WTC11 (cell line): ENCODE results near the gene CACNA2D3. TPM values are rescaled to one million over a fixed set of nuclear protein-coding genes. Genes with fewer than 3 reads are reported as not detected.

Experiments used
- ATAC-seq: fragments of 200-7000 bp; cut with Tn5 transposase; 2 replicates; pipeline ENCODE4 v1.10.0; 2021; ENCODE audit warnings: mild to moderate bottlenecking, moderate library complexity
- CTCF ChIA-PET: fragments of 300-600 bp; sonication (Branson Sonifier 250); formaldehyde crosslinking; loops from one replicate; lab custom pipeline; 2021; ENCODE audit warnings: antibody characterized with exemption; lab: Charles Lee
- POLR2A ChIA-PET: fragments of 350-600 bp; sonication (Branson Sonifier 250); formaldehyde crosslinking; loops from one replicate; lab custom pipeline; 2021; ENCODE audit warnings: antibody characterized with exemption; lab: Charles Lee
- DNase-seq: peaks from one replicate; pipeline ENCODE4 v3.0.0; 2021; ENCODE audit warnings: low spot score
- H3K27ac Mint-ChIP-seq: 2 replicates; pipeline ENCODE4 v1.8.0; 2021; ENCODE audit warnings: mixed read lengths
- H3K27me3 Mint-ChIP-seq: 2 replicates; pipeline ENCODE4 v1.8.0; 2021; ENCODE audit warnings: low read depth, mild to moderate bottlenecking, moderate library complexity, mixed read lengths
- H3K36me3 Mint-ChIP-seq: 2 replicates; pipeline ENCODE4 v1.8.0; 2021; ENCODE audit warnings: mixed read lengths
- H3K4me1 Mint-ChIP-seq: 2 replicates; pipeline ENCODE4 v1.8.0; 2022; ENCODE audit warnings: mixed read lengths
- H3K4me3 Mint-ChIP-seq: 2 replicates; pipeline ENCODE4 v1.8.0; 2021; ENCODE audit warnings: mild to moderate bottlenecking, moderate library complexity, mixed read lengths
- H3K9me3 Mint-ChIP-seq: 2 replicates; pipeline ENCODE4 v1.8.0; 2021; ENCODE audit warnings: mixed read lengths
- CBFB ChIP-seq: sonication (generic); formaldehyde crosslinking; IDR thresholded peaks from 2 replicates; pipeline ENCODE4 v1.8.1; 2022; ENCODE audit warnings: mild to moderate bottlenecking, low read depth, missing genetic modification reagents
- CREB1 ChIP-seq: sonication (generic); formaldehyde crosslinking; IDR thresholded peaks from 2 replicates; pipeline ENCODE4 v1.8.0; 2023; ENCODE audit warnings: mild to moderate bottlenecking, missing genetic modification reagents
- ELF4 ChIP-seq: sonication (generic); formaldehyde crosslinking; IDR thresholded peaks from 2 replicates; pipeline ENCODE4 v1.8.1; 2022; ENCODE audit warnings: low read depth, mild to moderate bottlenecking, moderate library complexity, missing genetic modification reagents
- ETV6 ChIP-seq: sonication (generic); formaldehyde crosslinking; IDR thresholded peaks from 2 replicates; pipeline ENCODE4 v1.8.1; 2022; ENCODE audit warnings: mild to moderate bottlenecking, missing genetic modification reagents
- FOXJ3 ChIP-seq: sonication (generic); formaldehyde crosslinking; IDR thresholded peaks from 2 replicates; pipeline ENCODE4 v1.9.0; 2021; ENCODE audit warnings: missing genetic modification reagents, mild to moderate bottlenecking, borderline replicate concordance
- FOXP1 ChIP-seq: sonication (generic); formaldehyde crosslinking; IDR thresholded peaks from 2 replicates; pipeline ENCODE4 v1.8.0; 2022; ENCODE audit warnings: missing genetic modification reagents, mild to moderate bottlenecking, moderate library complexity, borderline replicate concordance
- GRHL2 ChIP-seq: fragments of 250-450 bp; sonication (Bioruptor Pico); IDR thresholded peaks from 2 replicates; pipeline ENCODE4 v1.8.0; 2022; ENCODE audit warnings: mild to moderate bottlenecking, moderate library complexity; ENCODE audit not compliant: insufficient replicate concordance, severe bottlenecking
- JAZF1 ChIP-seq: fragments of 250-450 bp; sonication (Bioruptor Pico); IDR thresholded peaks from 2 replicates; pipeline ENCODE4 v1.9.0; 2021; ENCODE audit warnings: moderate library complexity, mild to moderate bottlenecking, inconsistent platforms
- PRRX2 ChIP-seq: fragments of 250-450 bp; sonication (Bioruptor Pico); IDR thresholded peaks from 2 replicates; pipeline ENCODE4 v1.8.0; 2021; ENCODE audit warnings: mild to moderate bottlenecking
- SMAD4 ChIP-seq: sonication (generic); formaldehyde crosslinking; IDR thresholded peaks from 2 replicates; pipeline ENCODE4 v1.8.0; 2022; ENCODE audit warnings: mild to moderate bottlenecking, missing genetic modification reagents
- TP53 ChIP-seq: sonication (generic); formaldehyde crosslinking; IDR thresholded peaks from 2 replicates; pipeline ENCODE4 v1.8.1; 2023; ENCODE audit warnings: mild to moderate bottlenecking, missing genetic modification reagents
- ZNF232 ChIP-seq: sonication (generic); formaldehyde crosslinking; IDR thresholded peaks from 2 replicates; pipeline ENCODE4 v1.8.0; 2022; ENCODE audit warnings: mild to moderate bottlenecking, missing genetic modification reagents
- ZNF263 ChIP-seq: sonication (generic); formaldehyde crosslinking; IDR thresholded peaks from 2 replicates; pipeline ENCODE4 v1.8.1; 2022; ENCODE audit warnings: low read depth, mild to moderate bottlenecking, moderate library complexity, missing genetic modification reagents
- ZNF317 ChIP-seq: sonication (generic); formaldehyde crosslinking; IDR thresholded peaks from 2 replicates; pipeline ENCODE4 v1.8.1; 2023; ENCODE audit warnings: low read depth, mild to moderate bottlenecking, moderate library complexity, missing genetic modification reagents, borderline replicate concordance
- ZNF671 ChIP-seq: fragments of 250-450 bp; sonication (Bioruptor Pico); IDR thresholded peaks from 2 replicates; pipeline ENCODE4 v1.8.0; 2021; ENCODE audit warnings: mild to moderate bottlenecking
- total RNA-seq: library from RNA; stranded (reverse); gene quantifications from 3 replicates; pipeline ENCODE4 v1.2.3, GENCODE V29; 2021
- TF ChIP-seq, protein P1 (sequence below): sonication (generic); formaldehyde crosslinking; IDR thresholded peaks from 2 replicates; pipeline ENCODE4 v1.8.0; 2022; ENCODE audit warnings: mild to moderate bottlenecking, missing genetic modification reagents
- TF ChIP-seq, protein P2 (sequence below): fragments of 250-450 bp; sonication (Bioruptor Pico); IDR thresholded peaks from 2 replicates; pipeline ENCODE4 v1.9.0; 2021; ENCODE audit warnings: moderate library complexity, mild to moderate bottlenecking, inconsistent platforms, borderline replicate concordance
- TF ChIP-seq, protein P3 (sequence below): fragments of 250-450 bp; sonication (Bioruptor Pico); IDR thresholded peaks from 2 replicates; pipeline ENCODE4 v1.9.0; 2021; ENCODE audit warnings: mild to moderate bottlenecking
- TF ChIP-seq, protein P4 (sequence below): sonication (generic); formaldehyde crosslinking; conservative IDR thresholded peaks from 2 replicates; pipeline ENCODE4 v1.8.1; 2022; ENCODE audit warnings: mild to moderate bottlenecking, missing genetic modification reagents
- TF ChIP-seq, protein P5 (sequence below): sonication (generic); formaldehyde crosslinking; IDR thresholded peaks from 2 replicates; pipeline ENCODE4 v1.8.1; 2023; ENCODE audit warnings: mild to moderate bottlenecking, missing genetic modification reagents
- TF ChIP-seq, protein P6 (sequence below): fragments of 250-450 bp; sonication (Bioruptor Pico); conservative IDR thresholded peaks from 2 replicates; pipeline ENCODE4 v1.9.0; 2021; ENCODE audit warnings: mild to moderate bottlenecking

CACNA2D3 gene
- total RNA-seq, 1 experiment from 2014 or later = 5.0 TPM

DNA sequence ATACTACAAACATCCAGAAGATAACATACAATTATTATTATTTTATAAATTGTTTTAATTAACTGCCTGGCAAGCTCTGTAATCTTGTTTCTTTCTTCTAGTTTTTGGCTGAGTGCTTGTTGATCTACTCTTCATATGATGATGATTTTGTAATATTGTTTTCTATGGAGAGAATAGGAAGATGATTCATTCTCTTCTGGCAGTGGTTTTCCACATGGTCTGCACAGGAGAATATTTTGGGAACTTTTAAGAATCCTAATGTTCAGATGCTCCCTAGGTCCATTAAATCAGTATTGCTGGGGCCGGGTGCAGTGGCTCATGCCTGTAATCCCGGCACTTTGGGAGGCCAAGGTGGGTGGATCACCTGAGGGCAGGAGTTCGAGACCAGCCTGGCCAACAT lies 37.6 kb downstream of the CACNA2D3 start:
- Mint-ChIP-seq H3K27ac (no peak overlapping the region), H3K27me3 (no peaks in the 10 kb centered on the region), H3K9me3 (no peaks in the 10 kb centered on the region), H3K4me3 (no peak overlapping the region), H3K36me3 (no peaks in the 10 kb centered on the region), H3K4me1 (peaks cover 16% of the 10 kb centered on the region)
- POLR2A ChIA-PET = no interaction called here
- TF ChIP-seq JAZF1 (CRISPR knock-in tag) = no peak
- TF ChIP-seq CREB1 (CRISPR knock-in tag) = no peak
- no peak for TF ChIP-seq ELF4
- no peak for TF ChIP-seq ZNF263
- TF ChIP-seq, protein P1, sequence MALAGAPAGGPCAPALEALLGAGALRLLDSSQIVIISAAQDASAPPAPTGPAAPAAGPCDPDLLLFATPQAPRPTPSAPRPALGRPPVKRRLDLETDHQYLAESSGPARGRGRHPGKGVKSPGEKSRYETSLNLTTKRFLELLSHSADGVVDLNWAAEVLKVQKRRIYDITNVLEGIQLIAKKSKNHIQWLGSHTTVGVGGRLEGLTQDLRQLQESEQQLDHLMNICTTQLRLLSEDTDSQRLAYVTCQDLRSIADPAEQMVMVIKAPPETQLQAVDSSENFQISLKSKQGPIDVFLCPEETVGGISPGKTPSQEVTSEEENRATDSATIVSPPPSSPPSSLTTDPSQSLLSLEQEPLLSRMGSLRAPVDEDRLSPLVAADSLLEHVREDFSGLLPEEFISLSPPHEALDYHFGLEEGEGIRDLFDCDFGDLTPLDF = no peak
- TF ChIP-seq, protein P2, sequence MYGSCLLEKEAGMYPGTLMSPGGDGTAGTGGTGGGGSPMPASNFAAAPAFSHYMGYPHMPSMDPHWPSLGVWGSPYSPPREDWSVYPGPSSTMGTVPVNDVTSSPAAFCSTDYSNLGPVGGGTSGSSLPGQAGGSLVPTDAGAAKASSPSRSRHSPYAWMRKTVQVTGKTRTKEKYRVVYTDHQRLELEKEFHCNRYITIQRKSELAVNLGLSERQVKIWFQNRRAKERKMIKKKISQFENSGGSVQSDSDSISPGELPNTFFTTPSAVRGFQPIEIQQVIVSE (CRISPR knock-in tag) = no peak
- TF ChIP-seq SMAD4 (CRISPR knock-in tag) = no peak
- no peak for TF ChIP-seq ZNF232 (CRISPR knock-in tag)
- TF ChIP-seq FOXJ3 (CRISPR knock-in tag) = no peak
- TF ChIP-seq ZNF317 = no peak
- TF ChIP-seq, protein P3, sequence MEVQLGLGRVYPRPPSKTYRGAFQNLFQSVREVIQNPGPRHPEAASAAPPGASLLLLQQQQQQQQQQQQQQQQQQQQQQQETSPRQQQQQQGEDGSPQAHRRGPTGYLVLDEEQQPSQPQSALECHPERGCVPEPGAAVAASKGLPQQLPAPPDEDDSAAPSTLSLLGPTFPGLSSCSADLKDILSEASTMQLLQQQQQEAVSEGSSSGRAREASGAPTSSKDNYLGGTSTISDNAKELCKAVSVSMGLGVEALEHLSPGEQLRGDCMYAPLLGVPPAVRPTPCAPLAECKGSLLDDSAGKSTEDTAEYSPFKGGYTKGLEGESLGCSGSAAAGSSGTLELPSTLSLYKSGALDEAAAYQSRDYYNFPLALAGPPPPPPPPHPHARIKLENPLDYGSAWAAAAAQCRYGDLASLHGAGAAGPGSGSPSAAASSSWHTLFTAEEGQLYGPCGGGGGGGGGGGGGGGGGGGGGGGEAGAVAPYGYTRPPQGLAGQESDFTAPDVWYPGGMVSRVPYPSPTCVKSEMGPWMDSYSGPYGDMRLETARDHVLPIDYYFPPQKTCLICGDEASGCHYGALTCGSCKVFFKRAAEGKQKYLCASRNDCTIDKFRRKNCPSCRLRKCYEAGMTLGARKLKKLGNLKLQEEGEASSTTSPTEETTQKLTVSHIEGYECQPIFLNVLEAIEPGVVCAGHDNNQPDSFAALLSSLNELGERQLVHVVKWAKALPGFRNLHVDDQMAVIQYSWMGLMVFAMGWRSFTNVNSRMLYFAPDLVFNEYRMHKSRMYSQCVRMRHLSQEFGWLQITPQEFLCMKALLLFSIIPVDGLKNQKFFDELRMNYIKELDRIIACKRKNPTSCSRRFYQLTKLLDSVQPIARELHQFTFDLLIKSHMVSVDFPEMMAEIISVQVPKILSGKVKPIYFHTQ (CRISPR knock-in tag) = no peak
- no peak for TF ChIP-seq PRRX2 (CRISPR knock-in tag)
- TF ChIP-seq, protein P4, sequence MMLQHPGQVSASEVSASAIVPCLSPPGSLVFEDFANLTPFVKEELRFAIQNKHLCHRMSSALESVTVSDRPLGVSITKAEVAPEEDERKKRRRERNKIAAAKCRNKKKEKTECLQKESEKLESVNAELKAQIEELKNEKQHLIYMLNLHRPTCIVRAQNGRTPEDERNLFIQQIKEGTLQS (CRISPR knock-in tag) = no peak
- no peak for TF ChIP-seq ZNF671 (CRISPR knock-in tag)
- TF ChIP-seq, protein P5, sequence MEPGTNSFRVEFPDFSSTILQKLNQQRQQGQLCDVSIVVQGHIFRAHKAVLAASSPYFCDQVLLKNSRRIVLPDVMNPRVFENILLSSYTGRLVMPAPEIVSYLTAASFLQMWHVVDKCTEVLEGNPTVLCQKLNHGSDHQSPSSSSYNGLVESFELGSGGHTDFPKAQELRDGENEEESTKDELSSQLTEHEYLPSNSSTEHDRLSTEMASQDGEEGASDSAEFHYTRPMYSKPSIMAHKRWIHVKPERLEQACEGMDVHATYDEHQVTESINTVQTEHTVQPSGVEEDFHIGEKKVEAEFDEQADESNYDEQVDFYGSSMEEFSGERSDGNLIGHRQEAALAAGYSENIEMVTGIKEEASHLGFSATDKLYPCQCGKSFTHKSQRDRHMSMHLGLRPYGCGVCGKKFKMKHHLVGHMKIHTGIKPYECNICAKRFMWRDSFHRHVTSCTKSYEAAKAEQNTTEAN = no peak
- TF ChIP-seq, protein P6, sequence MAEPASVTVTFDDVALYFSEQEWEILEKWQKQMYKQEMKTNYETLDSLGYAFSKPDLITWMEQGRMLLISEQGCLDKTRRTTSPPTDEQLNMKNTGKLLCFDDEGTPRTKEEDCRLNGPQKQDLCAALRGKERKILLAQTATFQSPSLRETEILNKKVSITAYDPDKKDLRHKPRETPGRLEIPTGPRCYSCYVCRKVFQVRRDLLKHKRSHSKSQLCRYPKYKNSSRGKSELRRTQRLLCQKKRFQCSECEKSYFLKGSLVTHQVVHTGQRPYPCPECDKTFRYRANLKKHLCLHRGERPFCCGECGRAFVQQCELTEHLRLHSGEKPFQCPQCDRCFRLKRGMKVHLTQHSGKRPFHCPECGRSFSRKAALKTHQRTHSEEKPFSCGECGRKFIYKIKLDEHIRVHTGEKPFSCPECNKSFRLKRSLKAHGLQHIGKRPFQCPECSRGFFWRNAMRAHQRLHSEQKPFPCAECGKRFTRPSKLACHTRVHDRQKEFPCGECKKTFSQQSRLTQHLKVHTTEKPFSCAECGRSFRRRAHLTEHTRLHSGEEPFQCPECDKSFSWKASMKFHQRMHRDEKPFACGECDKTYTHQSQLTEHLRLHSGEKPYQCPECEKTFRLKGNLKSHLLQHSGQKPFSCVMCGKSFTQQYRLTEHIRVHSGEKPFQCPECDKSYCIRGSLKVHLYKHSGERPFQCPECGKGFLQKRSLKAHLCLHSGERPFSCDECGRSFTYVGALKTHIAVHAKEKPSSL = no peak
- ATAC-seq (no peak), DNase-seq (no peak)
- CTCF ChIA-PET = interaction anchor here (0.6 kb wide), 1 partner anchor 210 kb away, joined by 4 read pairs; no protein-coding TSS in a partner anchor

DNA sequence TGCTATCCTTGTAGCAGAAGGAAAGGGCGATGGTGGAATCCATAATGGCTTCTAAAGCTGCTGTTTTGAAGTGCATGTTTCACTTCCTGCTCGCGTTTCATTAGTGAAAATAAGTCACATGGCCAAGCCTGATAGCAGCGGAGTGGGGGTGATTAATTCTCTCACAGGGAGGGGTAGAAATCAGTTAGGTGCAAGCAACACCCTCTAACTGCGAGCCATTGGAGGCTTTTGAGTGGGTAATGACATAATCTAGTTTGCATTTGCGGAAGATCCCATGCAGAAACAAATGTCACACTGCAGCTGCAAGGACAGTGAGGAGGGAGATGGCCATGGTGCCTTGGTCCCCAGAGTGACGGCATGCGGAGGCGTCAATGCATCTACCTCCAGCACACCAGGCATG lies 41.1 kb downstream of the CACNA2D3 start:
- H3K27ac Mint-ChIP-seq = no peak overlapping the region
- no peaks in the 10 kb centered on the region for H3K27me3 Mint-ChIP-seq
- H3K4me3 Mint-ChIP-seq = no peak overlapping the region
- ChIA-PET POLR2A (no interaction called here), CTCF (no interaction called here)
- TF ChIP-seq ETV6 (CRISPR knock-in tag) (no peak), FOXP1 (CRISPR knock-in tag) (no peak), ZNF671 (CRISPR knock-in tag) (no peak), CBFB (no peak), TP53 (no peak), GRHL2 (CRISPR knock-in tag) (no peak)
- TF ChIP-seq, protein P3 (CRISPR knock-in tag) = no peak
- DNase-seq (no peak), ATAC-seq (no peak)
- H3K9me3 Mint-ChIP-seq = peaks cover 12% of the 10 kb centered on the region
- H3K4me1 Mint-ChIP-seq = peaks cover 15% of the 10 kb centered on the region
- no peaks in the 10 kb centered on the region for H3K36me3 Mint-ChIP-seq
